ENCODE measurements around the gene KRT3. TPM values are rescaled to one million over a fixed set of nuclear protein-coding genes. Genes with fewer than 3 reads are reported as not detected.

The KRT3 gene
- total RNA-seq, 1 experiment from 2014 or later: not detected

GRCh38 chr12:52771088-52771487 lies 24.8 kb downstream of the KRT3 start:
- TF ChIP-seq SP1 (IDR thresholded peaks at IDR 0.05; ENCODE audit: low read depth) (no peak), ZFX (IDR thresholded peaks at IDR 0.05) (no peak), YY1 (IDR thresholded peaks at IDR 0.05; ENCODE audit: extremely low read depth, insufficient replicate concordance, low read depth, low read length) (no peak), ZNF274 (IDR thresholded peaks at IDR 0.05; ENCODE audit: low read depth, low read length) (no peak), JUND (IDR thresholded peaks at IDR 0.05) (no peak), ATF3 (IDR thresholded peaks at IDR 0.05) (no peak), EZH2phosphoT487 (IDR thresholded peaks at IDR 0.05; ENCODE audit: borderline replicate concordance) (no peak), EGR1 (IDR thresholded peaks at IDR 0.05; ENCODE audit: low read depth) (no peak), TCF7L2 (IDR thresholded peaks at IDR 0.05; ENCODE audit: borderline replicate concordance, extremely low read depth, insufficient read depth, insufficient read length) (no peak), POLR2A (IDR thresholded peaks at IDR 0.05; ENCODE audit: borderline replicate concordance, extremely low read depth, insufficient read depth, insufficient read length) (no peak), POLR2AphosphoS5 (IDR thresholded peaks at IDR 0.05; ENCODE audit: low read depth, low read length) (no peak), CTCF (IDR thresholded peaks at IDR 0.05 in 2 of 3, conservative IDR thresholded peaks at IDR 0.05 in 1 of 3; ENCODE audit: borderline replicate concordance in 1 of 3, insufficient read depth in 1 of 3, low read depth in 2 of 3, low read length in 2 of 3) (no peak), SRF (IDR thresholded peaks at IDR 0.05; ENCODE audit: low read depth) (no peak), ELF1 (IDR thresholded peaks at IDR 0.05; ENCODE audit: borderline replicate concordance, low read depth) (no peak)
- POLR2A ChIA-PET: no interaction called here
- H3K27me3 ChIP-seq (ENCODE audit: insufficient read depth, low read length): peaks cover 15% of the 10 kb centered on the region; the same call in 1 of the 2 replicates
- CTCF ChIA-PET: no interaction called here
- no peak overlapping the region for H2AFZ ChIP-seq (ENCODE audit: low read depth, low read length, poor library complexity, severe bottlenecking)
- RAD21 ChIA-PET (ENCODE audit: low non-redundant PET in 1 of 2, low total read pairs in 2 of 2, uncharacterized antibody in 2 of 2, unreplicated experiment in 2 of 2): no interaction called here
- H4K20me1 ChIP-seq (ENCODE audit: insufficient read depth): no peaks in the 10 kb centered on the region
- H3K36me3 ChIP-seq (ENCODE audit: control insufficient read depth in 1 of 2, insufficient read depth in 2 of 2, low read length in 2 of 2): no peaks in the 10 kb centered on the region
- H3K79me2 ChIP-seq (ENCODE audit: insufficient read depth, low read length): no peaks in the 10 kb centered on the region
- no peak overlapping the region for H3K27ac ChIP-seq (ENCODE audit: low read depth, low read length)
- intact Hi-C loops (cut with micrococcal nuclease): no loop called here
- no peaks in the 10 kb centered on the region for H3K9me3 ChIP-seq (ENCODE audit: control insufficient read depth in 1 of 2, insufficient read depth in 1 of 2, low read depth in 1 of 2, low read length in 2 of 2)
- ATAC-seq (no peak), DNase-seq (ENCODE audit: low read depth, low spot score) (no peak)
- no TSS peak for BruUV-seq (replicated peaks)
- H3K9ac ChIP-seq (ENCODE audit: low read length): no peak overlapping the region
- H3K4me3 ChIP-seq (replicated peaks in 1 of 2; ENCODE audit: low read depth in 1 of 2, low read length in 2 of 2): no peak overlapping the region
- H3K4me2 ChIP-seq (ENCODE audit: low read length): no peak overlapping the region
- no peaks in the 10 kb centered on the region for H3K9me2 ChIP-seq (ENCODE audit: insufficient read depth)
- H3K4me1 ChIP-seq (ENCODE audit: control insufficient read depth in 1 of 2, insufficient read depth in 2 of 2, low read length in 2 of 2): peaks cover 0 to 5% of the 10 kb centered on the region in 2 experiments; a peak in 1 of 4 replicates

Data from HCT116 (cell line).